RWPE2 (cell line): Measurements from ENCODE around the gene HSDL1.
"Not testable (repeated sequence)": the region's sequence is repeated elsewhere in the genome, so short reads cannot be mapped to it uniquely, and the experiment has no call there.

Experiments used
- ATAC-seq: fragments of 200-7000 bp; cut with Tn5 transposase; 3 replicates; pipeline ENCODE4 v1.9.1; 2021; ENCODE audit warnings: low read depth
- DNase-seq: peaks from one replicate; pipeline ENCODE4 v3.0.0-alpha.2; 2020; ENCODE audit warnings: low spot score
- H3K27ac ChIP-seq: fragments of 450-650 bp; 2 replicates; pipeline ENCODE4 v1.5.1; 2017; ENCODE audit warnings: mild to moderate bottlenecking; ENCODE audit not compliant: poor library complexity, severe bottlenecking
- H3K27me3 ChIP-seq: fragments of 250-450 bp; sonication (Bioruptor Pico); 2 replicates; pipeline ENCODE4 v1.5.1; 2021; ENCODE audit warnings: mild to moderate bottlenecking, moderate library complexity; ENCODE audit not compliant: insufficient read depth, poor library complexity, severe bottlenecking
- H3K36me3 ChIP-seq: fragments of 250-450 bp; sonication (Bioruptor Pico); 2 replicates; pipeline ENCODE4 v1.5.1; 2020; ENCODE audit warnings: low read depth, mild to moderate bottlenecking, moderate library complexity
- H3K4me1 ChIP-seq: fragments of 250-450 bp; sonication (Bioruptor Pico); 2 replicates; pipeline ENCODE4 v1.5.1; 2021; ENCODE audit warnings: mild to moderate bottlenecking, moderate library complexity; ENCODE audit not compliant: insufficient read depth, poor library complexity, severe bottlenecking
- H3K4me3 ChIP-seq: fragments of 250-450 bp; sonication (Bioruptor Pico); 2 replicates; pipeline ENCODE4 v1.5.1; 2021; ENCODE audit warnings: mild to moderate bottlenecking, moderate library complexity; ENCODE audit not compliant: severe bottlenecking
- H3K9me3 ChIP-seq: fragments of 250-450 bp; sonication (Bioruptor Pico); 2 replicates; pipeline ENCODE4 v1.5.1; 2021; ENCODE audit warnings: mild to moderate bottlenecking, moderate library complexity; ENCODE audit not compliant: severe bottlenecking
- TF ChIP-seq, protein P1 (sequence below): fragments of 450-650 bp; IDR thresholded peaks from one replicate; pipeline ENCODE4 v1.5.1; 2017; ENCODE audit warnings: mild to moderate bottlenecking, moderate library complexity; ENCODE audit not compliant: poor library complexity, severe bottlenecking

The HSDL1 gene

DNA sequence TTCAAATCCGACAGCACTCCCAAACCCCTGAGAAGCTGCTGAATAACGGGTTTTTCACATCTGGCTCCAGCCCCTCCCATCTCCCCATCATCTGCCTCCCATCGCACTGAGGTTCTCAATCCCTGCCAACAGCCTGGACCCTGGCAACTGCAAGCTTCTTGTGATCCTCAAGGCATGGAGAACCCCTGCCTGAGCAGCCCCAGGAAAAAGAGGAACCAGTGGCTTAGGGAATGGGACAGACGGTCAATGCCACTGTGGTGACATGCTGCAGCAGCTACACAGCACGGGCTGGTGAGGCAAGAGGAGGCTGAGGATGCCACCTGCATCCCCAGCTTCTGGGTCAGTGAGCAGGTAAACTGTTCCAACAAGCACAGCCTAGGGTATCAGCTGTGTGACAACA lies 25.0 kb downstream of the HSDL1 start:
- ATAC-seq, result no peak
- TF ChIP-seq, protein P1, sequence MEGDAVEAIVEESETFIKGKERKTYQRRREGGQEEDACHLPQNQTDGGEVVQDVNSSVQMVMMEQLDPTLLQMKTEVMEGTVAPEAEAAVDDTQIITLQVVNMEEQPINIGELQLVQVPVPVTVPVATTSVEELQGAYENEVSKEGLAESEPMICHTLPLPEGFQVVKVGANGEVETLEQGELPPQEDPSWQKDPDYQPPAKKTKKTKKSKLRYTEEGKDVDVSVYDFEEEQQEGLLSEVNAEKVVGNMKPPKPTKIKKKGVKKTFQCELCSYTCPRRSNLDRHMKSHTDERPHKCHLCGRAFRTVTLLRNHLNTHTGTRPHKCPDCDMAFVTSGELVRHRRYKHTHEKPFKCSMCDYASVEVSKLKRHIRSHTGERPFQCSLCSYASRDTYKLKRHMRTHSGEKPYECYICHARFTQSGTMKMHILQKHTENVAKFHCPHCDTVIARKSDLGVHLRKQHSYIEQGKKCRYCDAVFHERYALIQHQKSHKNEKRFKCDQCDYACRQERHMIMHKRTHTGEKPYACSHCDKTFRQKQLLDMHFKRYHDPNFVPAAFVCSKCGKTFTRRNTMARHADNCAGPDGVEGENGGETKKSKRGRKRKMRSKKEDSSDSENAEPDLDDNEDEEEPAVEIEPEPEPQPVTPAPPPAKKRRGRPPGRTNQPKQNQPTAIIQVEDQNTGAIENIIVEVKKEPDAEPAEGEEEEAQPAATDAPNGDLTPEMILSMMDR, result no peak
- H3K4me1 ChIP-seq, result peaks cover 5% of the 10 kb centered on the region
- H3K36me3 ChIP-seq, result peaks cover 19% of the 10 kb centered on the region
- no peaks in the 10 kb centered on the region for H3K27me3 ChIP-seq
- no peak overlapping the region for H3K4me3 ChIP-seq
- no peak overlapping the region for H3K27ac ChIP-seq
- no peak for DNase-seq
- H3K9me3 ChIP-seq, result peaks cover 2% of the 10 kb centered on the region

DNA sequence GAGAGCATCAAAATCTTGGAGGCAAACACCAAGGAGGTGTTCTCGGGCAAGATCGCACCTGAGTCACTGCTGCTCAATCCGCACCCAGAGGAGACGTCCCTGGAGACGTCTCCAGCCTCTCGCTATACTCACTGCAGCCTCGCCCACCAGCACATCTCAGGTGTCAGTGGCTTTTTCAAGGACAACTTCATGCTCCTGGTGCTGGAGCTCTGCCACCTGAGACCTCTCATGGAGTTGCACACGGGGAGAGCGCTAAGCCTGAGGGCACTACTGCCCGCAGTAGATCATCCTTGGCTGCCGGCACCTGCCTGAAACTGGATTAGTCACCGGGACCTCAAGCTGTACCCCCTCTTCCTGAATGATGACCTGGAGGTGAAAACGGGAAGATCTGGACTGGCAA lies 25.6 kb downstream of the HSDL1 start:
- Histone ChIP-seq H3K27ac (no peak overlapping the region), H3K9me3 (peaks cover 2% of the 10 kb centered on the region), H3K4me1 (peaks cover 5% of the 10 kb centered on the region), H3K27me3 (no peaks in the 10 kb centered on the region), H3K4me3 (no peak overlapping the region), H3K36me3 (peaks cover 19% of the 10 kb centered on the region)
- DNase-seq (no peak), ATAC-seq (no peak)
- TF ChIP-seq, protein P1, result no peak

DNA sequence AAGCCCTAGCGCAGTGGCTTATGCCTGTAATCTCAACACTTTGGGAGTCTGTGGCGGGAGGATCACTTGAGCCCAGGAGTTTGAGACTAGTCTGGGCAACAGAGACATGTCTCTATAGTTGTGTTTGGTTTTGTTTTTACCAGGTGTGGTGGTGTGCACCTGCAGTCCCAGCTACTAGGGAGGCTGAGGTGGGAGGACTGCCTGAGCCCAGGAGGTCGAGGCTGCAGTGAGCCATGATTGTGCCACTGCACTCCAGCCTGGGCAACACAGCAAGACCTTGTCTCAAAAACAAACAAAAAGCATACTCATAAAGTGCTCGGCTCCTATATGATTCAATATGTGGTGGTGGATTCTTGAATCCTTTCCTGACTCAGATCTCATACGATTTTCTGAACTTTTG lies 26.7 kb downstream of the HSDL1 start:
- H3K9me3 ChIP-seq, H3K27me3 ChIP-seq, DNase-seq, H3K4me3 ChIP-seq, ATAC-seq, H3K4me1 ChIP-seq, H3K27ac ChIP-seq: not testable (repeated sequence)
- H3K36me3 ChIP-seq, result 0 out of 2 replicates have a peak, but pooled peaks cover 10% of the 10 kb centered on the region

DNA sequence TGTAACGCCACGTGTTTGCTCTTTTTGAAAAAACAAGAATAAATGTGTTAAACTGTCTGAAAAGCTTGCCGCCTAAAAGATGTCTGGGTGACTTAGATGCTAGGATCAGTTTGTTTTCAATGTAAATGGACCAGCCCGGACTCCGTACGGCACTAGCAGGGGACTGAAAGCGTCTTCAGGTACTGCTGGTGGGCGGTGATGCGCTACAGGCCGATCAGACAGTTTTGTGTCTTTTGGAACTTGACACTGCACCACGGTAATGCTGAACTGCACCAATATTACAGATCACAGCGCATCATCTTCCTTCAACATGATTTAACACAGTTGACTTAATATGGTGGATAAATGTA lies 27.5 kb downstream of the HSDL1 start:
- Histone ChIP-seq H3K4me3 (peak overlapping the region; percentile 60), H3K27ac (peak overlapping the region; percentile 58), H3K36me3 (0 out of 2 replicates have a peak, but pooled peaks cover 5% of the 10 kb centered on the region), H3K9me3 (no peaks in the 10 kb centered on the region), H3K4me1 (peaks cover 5% of the 10 kb centered on the region), H3K27me3 (no peaks in the 10 kb centered on the region)
- TF ChIP-seq, protein P1, result no peak
- DNase-seq (no peak), ATAC-seq (no peak)

DNA sequence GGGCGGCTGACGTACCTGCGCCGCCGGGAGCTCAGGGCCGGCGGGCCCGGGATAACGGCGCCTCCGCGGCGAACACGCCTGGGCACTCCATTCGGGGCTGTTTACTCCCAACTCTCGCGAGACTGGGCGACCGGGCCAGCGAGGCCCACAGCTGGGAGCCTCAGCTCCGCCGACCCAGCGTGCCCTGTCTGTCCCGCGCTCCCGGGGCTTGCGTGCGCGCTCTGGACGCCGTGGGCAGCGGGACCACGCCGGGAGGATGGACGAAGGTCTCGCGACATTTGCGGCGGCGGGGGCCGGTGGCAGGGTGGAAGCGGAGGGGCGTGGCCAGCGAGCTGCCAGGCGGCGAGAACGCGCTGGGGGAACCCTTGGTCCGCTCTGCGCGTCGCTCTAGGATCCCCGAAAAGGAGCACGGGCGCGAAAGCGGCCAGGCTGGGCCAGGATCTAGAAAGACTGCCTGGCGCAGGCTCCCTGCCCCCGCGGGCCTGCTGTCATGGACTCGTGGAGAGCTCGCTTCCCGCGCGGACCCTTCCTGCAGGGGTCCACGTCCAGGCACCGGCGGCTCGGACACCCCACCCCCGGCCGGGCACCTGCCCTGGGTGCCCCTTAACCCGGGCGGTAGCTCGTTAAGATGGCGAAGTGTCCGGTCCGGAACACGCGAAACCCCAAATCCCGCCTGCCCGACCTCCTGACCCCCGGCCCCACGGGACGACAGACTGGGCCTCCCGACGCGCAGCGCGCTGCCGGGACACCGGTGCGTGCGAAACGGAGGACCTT lies 28.1 kb downstream of the HSDL1 start, which contains the start of gene MBTPS1:
Gene MBTPS1, minus strand, starts transcription at position 223 of the 774 bp plus-strand sequence. CDS start 15,159 bp downstream, outside the sequence.
- H3K27me3 ChIP-seq, result no peaks in the 10 kb centered on the region
- DNase-seq (peak; percentile 99), ATAC-seq (peak; percentile 91)
- peak within 1 kb of the TSS; percentile 60 for H3K4me3 ChIP-seq
- H3K9me3 ChIP-seq, result no peaks in the 10 kb centered on the region
- peak within 1 kb of the TSS; percentile 58 for H3K27ac ChIP-seq
- peaks cover 5% of the 10 kb centered on the region for H3K4me1 ChIP-seq
- H3K36me3 ChIP-seq, result 0 out of 2 replicates have a peak, but pooled peaks cover 5% of the 10 kb centered on the region
- TF ChIP-seq, protein P1, result peak; percentile 28
